Activated CD4-positive, alpha-beta T cell treated with anti-CD3 and anti-CD28 coated beads, Interleukin-2, amount 10 ng/mL, durations not matched to agents 24 days and 14 days (primary cell): ENCODE results near the gene DLX4. TPM values are rescaled to one million over a fixed set of nuclear protein-coding genes. Genes with fewer than 3 reads are reported as not detected.

Experiments used
- DNase-seq: peaks from one replicate; pipeline ENCODE4 v3.0.0; 2022
- H3K27ac Mint-ChIP-seq: one replicate; pipeline ENCODE4 v1.8.0; 2022; ENCODE audit warnings: mild to moderate bottlenecking, mixed read lengths
- H3K27me3 Mint-ChIP-seq: one replicate; pipeline ENCODE4 v1.8.0; 2022; ENCODE audit warnings: mixed read lengths
- H3K36me3 Mint-ChIP-seq: one replicate; pipeline ENCODE4 v1.8.0; 2022; ENCODE audit warnings: low read depth, mild to moderate bottlenecking, mixed read lengths
- H3K4me1 Mint-ChIP-seq: one replicate; pipeline ENCODE4 v1.8.0; 2021; ENCODE audit warnings: mixed read lengths
- H3K4me3 Mint-ChIP-seq: one replicate; pipeline ENCODE4 v1.8.0; 2022; ENCODE audit warnings: mild to moderate bottlenecking, moderate library complexity, mixed read lengths
- H3K9me3 Mint-ChIP-seq: one replicate; pipeline ENCODE4 v1.8.0; 2021; ENCODE audit warnings: mixed read lengths
- intact Hi-C: fragments of 100-400 bp; cut with micrococcal nuclease; formaldehyde crosslinking; loops from one replicate; pipeline ENCODE4 v1.15.1; 2023
- total RNA-seq: library from RNA; stranded (reverse); gene quantifications from 2 replicates; pipeline ENCODE4 v1.2.3, GENCODE V29; 2022

DLX4 gene
- total RNA-seq: 0.21 TPM in 1 of 2 replicates, not detected in the other

GRCh38 chr17:49969134-49969759, at the start of gene DLX4:
Gene DLX4 (plus strand): TSS chr17:49969190. CDS start chr17:49969469, 279 bp downstream.
- Mint-ChIP-seq H3K4me3 (peak within 1 kb of the TSS; percentile 87), H3K4me1 (peaks cover 26% of the 10 kb centered on the region), H3K9me3 (no peaks in the 10 kb centered on the region), H3K27ac (peak within 1 kb of the TSS; percentile 66), H3K27me3 (peaks cover 90% of the 10 kb centered on the region), H3K36me3 (peaks cover 2% of the 10 kb centered on the region)
- peak; percentile 67 for DNase-seq
- intact Hi-C loops: loop anchor here (5.0 to 10.0 kb wide), 3 partner anchors 972 to 1354 kb away; partner anchors contain the start of genes HOXB13, HOXB7, HOXB8 and IGF2BP1

GRCh38 chr17:49920030-49920769, 48.8 kb upstream of the DLX4 start:
- H3K36me3 Mint-ChIP-seq: no peaks in the 10 kb centered on the region
- intact Hi-C loops: no loop called here

GRCh38 chr17:49922095-49922494, 46.9 kb upstream of the DLX4 start:
- Mint-ChIP-seq H3K27ac (no peak overlapping the region), H3K27me3 (peaks cover 10% of the 10 kb centered on the region), H3K4me3 (no peak overlapping the region), H3K4me1 (no peaks in the 10 kb centered on the region), H3K9me3 (no peaks in the 10 kb centered on the region), H3K36me3 (no peaks in the 10 kb centered on the region)
- no peak for DNase-seq
- intact Hi-C loops: no loop called here

More at GRCh38 chr17:49920030-49920769, 48.8 kb upstream of the DLX4 start:
- no peak for DNase-seq
- Mint-ChIP-seq H3K4me1 (no peaks in the 10 kb centered on the region), H3K9me3 (no peaks in the 10 kb centered on the region), H3K4me3 (no peak overlapping the region), H3K27ac (no peak overlapping the region), H3K27me3 (peaks cover 17% of the 10 kb centered on the region)

- H3K36me3 Mint-ChIP-seq: no peaks in the 10 kb centered on the region
- no peaks in the 10 kb centered on the region for H3K9me3 Mint-ChIP-seq
- no peak overlapping the region for H3K27ac Mint-ChIP-seq
- intact Hi-C loops: no loop called here
- no peak overlapping the region for H3K4me3 Mint-ChIP-seq
- H3K27me3 Mint-ChIP-seq: peaks cover 8% of the 10 kb centered on the region
- no peaks in the 10 kb centered on the region for H3K4me1 Mint-ChIP-seq
- no peak for DNase-seq
Observed at GRCh38 chr17:49924116-49924515, 44.9 kb upstream of the DLX4 start.

- intact Hi-C loops: no loop called here
- Mint-ChIP-seq H3K4me3 (no peak overlapping the region), H3K36me3 (no peaks in the 10 kb centered on the region), H3K27ac (no peak overlapping the region), H3K9me3 (no peaks in the 10 kb centered on the region), H3K27me3 (peaks cover 8% of the 10 kb centered on the region), H3K4me1 (no peaks in the 10 kb centered on the region)
- DNase-seq: no peak
Observed at GRCh38 chr17:49924589-49924988, 44.4 kb upstream of the DLX4 start.

GRCh38 chr17:49925921-49926320, 43.1 kb upstream of the DLX4 start:
- DNase-seq: no peak
- Mint-ChIP-seq H3K9me3 (no peaks in the 10 kb centered on the region), H3K4me1 (no peaks in the 10 kb centered on the region), H3K4me3 (no peak overlapping the region), H3K27ac (no peak overlapping the region), H3K27me3 (peaks cover 16% of the 10 kb centered on the region), H3K36me3 (no peaks in the 10 kb centered on the region)
- intact Hi-C loops: no loop called here

GRCh38 chr17:49926886-49927285, 42.1 kb upstream of the DLX4 start:
- DNase-seq: no peak
- Mint-ChIP-seq H3K27me3 (peaks cover 15% of the 10 kb centered on the region), H3K36me3 (no peaks in the 10 kb centered on the region), H3K4me1 (no peaks in the 10 kb centered on the region), H3K9me3 (no peaks in the 10 kb centered on the region), H3K4me3 (no peak overlapping the region), H3K27ac (no peak overlapping the region)
- intact Hi-C loops: no loop called here

GRCh38 chr17:49928126-49928800, 40.7 kb upstream of the DLX4 start:
- H3K4me3 Mint-ChIP-seq: no peak overlapping the region
- H3K9me3 Mint-ChIP-seq: no peaks in the 10 kb centered on the region
- H3K4me1 Mint-ChIP-seq: no peaks in the 10 kb centered on the region
- no peak for DNase-seq
- intact Hi-C loops: no loop called here
- H3K27ac Mint-ChIP-seq: no peak overlapping the region
- H3K36me3 Mint-ChIP-seq: no peaks in the 10 kb centered on the region
- peaks cover 18% of the 10 kb centered on the region for H3K27me3 Mint-ChIP-seq

GRCh38 chr17:49928837-49929475, 40.0 kb upstream of the DLX4 start:
- H3K36me3 Mint-ChIP-seq: no peaks in the 10 kb centered on the region
- H3K4me3 Mint-ChIP-seq: no peak overlapping the region
- no peak for DNase-seq
- H3K9me3 Mint-ChIP-seq: no peaks in the 10 kb centered on the region
- intact Hi-C loops: no loop called here
- no peak overlapping the region for H3K27ac Mint-ChIP-seq
- no peaks in the 10 kb centered on the region for H3K4me1 Mint-ChIP-seq
- H3K27me3 Mint-ChIP-seq: peaks cover 19% of the 10 kb centered on the region

GRCh38 chr17:49930880-49931279, 38.1 kb upstream of the DLX4 start:
- Mint-ChIP-seq H3K4me3 (no peak overlapping the region), H3K27ac (no peak overlapping the region), H3K27me3 (peaks cover 22% of the 10 kb centered on the region), H3K4me1 (no peaks in the 10 kb centered on the region), H3K9me3 (no peaks in the 10 kb centered on the region), H3K36me3 (no peaks in the 10 kb centered on the region)
- intact Hi-C loops: no loop called here
- no peak for DNase-seq

- Mint-ChIP-seq H3K4me3 (no peak overlapping the region), H3K9me3 (no peaks in the 10 kb centered on the region), H3K4me1 (no peaks in the 10 kb centered on the region), H3K36me3 (no peaks in the 10 kb centered on the region), H3K27me3 (peaks cover 26% of the 10 kb centered on the region), H3K27ac (no peak overlapping the region)
- no peak for DNase-seq
- intact Hi-C loops: no loop called here
Observed at GRCh38 chr17:49931416-49932137, 37.4 kb upstream of the DLX4 start.

GRCh38 chr17:49932138-49932723, 36.8 kb upstream of the DLX4 start:
- Mint-ChIP-seq H3K27me3 (peaks cover 26% of the 10 kb centered on the region), H3K4me3 (no peak overlapping the region), H3K36me3 (no peaks in the 10 kb centered on the region), H3K27ac (no peak overlapping the region), H3K4me1 (no peaks in the 10 kb centered on the region), H3K9me3 (no peaks in the 10 kb centered on the region)
- no peak for DNase-seq
- intact Hi-C loops: no loop called here

- peaks cover 26% of the 10 kb centered on the region for H3K27me3 Mint-ChIP-seq
- H3K9me3 Mint-ChIP-seq: no peaks in the 10 kb centered on the region
- no peaks in the 10 kb centered on the region for H3K4me1 Mint-ChIP-seq
- no peak overlapping the region for H3K4me3 Mint-ChIP-seq
- intact Hi-C loops: no loop called here
- DNase-seq: no peak
- no peaks in the 10 kb centered on the region for H3K36me3 Mint-ChIP-seq
- H3K27ac Mint-ChIP-seq: no peak overlapping the region
Observed at GRCh38 chr17:49932901-49933300, 36.1 kb upstream of the DLX4 start.
